H7 (cell line): ENCODE measurements around the gene DPCD. TPM values are rescaled to one million over a fixed set of nuclear protein-coding genes. Genes with fewer than 3 reads are reported as not detected.
A peak's percentile ranks its signal among the peaks of the same experiment; 100 is the strongest.

Source experiments
- DNase-seq: peaks from one replicate; pipeline ENCODE4 v3.0.0; 2012
- H3K27me3 ChIP-seq: 2 replicates; pipeline ENCODE4 v1.6.0; 2011; ENCODE audit warnings: mild to moderate bottlenecking, low read length; ENCODE audit not compliant: control insufficient read depth, insufficient read depth
- H3K36me3 ChIP-seq: replicated peaks from 2 replicates; pipeline ENCODE4 v1.5.1; 2011; ENCODE audit warnings: low read length; ENCODE audit not compliant: control insufficient read depth, insufficient read depth
- H3K4me3 ChIP-seq: 2 replicates; pipeline ENCODE4 v1.5.1; 2011; ENCODE audit warnings: low read depth, mild to moderate bottlenecking, control low read depth, low read length, moderate library complexity; ENCODE audit not compliant: insufficient read depth
- total RNA-seq: library from RNA; depleted of rRNA; stranded (reverse); fragments of >200 nt; shearing (Covaris generic); gene quantifications from 2 replicates; pipeline ENCODE4 v1.2.3, GENCODE V29; 2014; rRNA removed

Gene DPCD
- total RNA-seq, result 33.4 and 48.7 TPM in 2 replicates

GRCh38 chr10:101587725-101588653 lies at the start of gene DPCD, which contains the start of gene POLL:
TSS of gene DPCD (plus strand) at chr10:101588321. CDS start at chr10:101588337, 16 bp downstream.
TSS of gene POLL (minus strand) at chr10:101588257. CDS start at chr10:101587360, 897 bp downstream.
- Histone ChIP-seq H3K36me3 (peaks cover 7% of the 10 kb centered on the region), H3K27me3 (no peaks in the 10 kb centered on the region), H3K4me3 (peak within 1 kb of the TSS; percentile 95)
- DNase-seq, result peak; percentile 97

GRCh38 chr10:101538446-101538845 lies 49.7 kb upstream of the DPCD start:
- no peak overlapping the region for H3K4me3 ChIP-seq
- no peak for DNase-seq
- no peaks in the 10 kb centered on the region for H3K27me3 ChIP-seq
- no peaks in the 10 kb centered on the region; the same call in 1 of the 2 replicates for H3K36me3 ChIP-seq

GRCh38 chr10:101545898-101546297 lies 42.2 kb upstream of the DPCD start:
- no peak for DNase-seq
- Histone ChIP-seq H3K4me3 (no peak overlapping the region), H3K27me3 (no peaks in the 10 kb centered on the region), H3K36me3 (no peaks in the 10 kb centered on the region)

- H3K4me3 ChIP-seq, result no peak overlapping the region
- no peak for DNase-seq
- no peaks in the 10 kb centered on the region for H3K27me3 ChIP-seq
- H3K36me3 ChIP-seq, result peaks cover 2% of the 10 kb centered on the region; the same call in 1 of the 2 replicates
These were observed 37.2 kb upstream of the DPCD start for GRCh38 chr10:101550965-101551364.

GRCh38 chr10:101552442-101552841 lies 35.7 kb upstream of the DPCD start:
- Histone ChIP-seq H3K27me3 (no peaks in the 10 kb centered on the region), H3K4me3 (no peak overlapping the region), H3K36me3 (peaks cover 2% of the 10 kb centered on the region; the same call in 1 of the 2 replicates)
- no peak for DNase-seq

- Histone ChIP-seq H3K4me3 (no peak overlapping the region), H3K27me3 (no peaks in the 10 kb centered on the region), H3K36me3 (peaks cover under 1% of the 10 kb centered on the region; the same call in 1 of the 2 replicates)
- no peak for DNase-seq
These were observed 30.6 kb upstream of the DPCD start for GRCh38 chr10:101557541-101557940.

GRCh38 chr10:101558204-101558603 lies 29.9 kb upstream of the DPCD start:
- Histone ChIP-seq H3K36me3 (no peaks in the 10 kb centered on the region; the same call in 1 of the 2 replicates), H3K27me3 (no peaks in the 10 kb centered on the region), H3K4me3 (no peak overlapping the region)
- peak; percentile 44 for DNase-seq

GRCh38 chr10:101558671-101559595 lies 29.2 kb upstream of the DPCD start:
- Histone ChIP-seq H3K36me3 (no peaks in the 10 kb centered on the region; the same call in 1 of the 2 replicates), H3K4me3 (no peak overlapping the region), H3K27me3 (no peaks in the 10 kb centered on the region)
- peak; percentile 42 for DNase-seq

GRCh38 chr10:101559596-101560297 lies 28.4 kb upstream of the DPCD start:
- H3K27me3 ChIP-seq, result no peaks in the 10 kb centered on the region
- H3K4me3 ChIP-seq, result no peak overlapping the region
- peak; percentile 43 for DNase-seq
- H3K36me3 ChIP-seq, result no peaks in the 10 kb centered on the region; the same call in 1 of the 2 replicates

GRCh38 chr10:101560298-101561067 lies 27.6 kb upstream of the DPCD start:
- DNase-seq, result peak; percentile 47
- Histone ChIP-seq H3K36me3 (no peaks in the 10 kb centered on the region; the same call in 1 of the 2 replicates), H3K27me3 (peaks cover 3% of the 10 kb centered on the region), H3K4me3 (no peak overlapping the region)

GRCh38 chr10:101561068-101561915 lies 26.8 kb upstream of the DPCD start:
- peak; percentile 52 for DNase-seq

GRCh38 chr10:101562231-101562630 lies 25.9 kb upstream of the DPCD start:
- Histone ChIP-seq H3K4me3 (no peak overlapping the region), H3K36me3 (no peaks in the 10 kb centered on the region), H3K27me3 (peaks cover 18% of the 10 kb centered on the region)
- no peak for DNase-seq

More at GRCh38 chr10:101561068-101561915, 26.8 kb upstream of the DPCD start:
- Histone ChIP-seq H3K27me3 (peaks cover 9% of the 10 kb centered on the region), H3K4me3 (no peak overlapping the region), H3K36me3 (no peaks in the 10 kb centered on the region)
